ENCODE data around the gene STIM2.

DNA sequence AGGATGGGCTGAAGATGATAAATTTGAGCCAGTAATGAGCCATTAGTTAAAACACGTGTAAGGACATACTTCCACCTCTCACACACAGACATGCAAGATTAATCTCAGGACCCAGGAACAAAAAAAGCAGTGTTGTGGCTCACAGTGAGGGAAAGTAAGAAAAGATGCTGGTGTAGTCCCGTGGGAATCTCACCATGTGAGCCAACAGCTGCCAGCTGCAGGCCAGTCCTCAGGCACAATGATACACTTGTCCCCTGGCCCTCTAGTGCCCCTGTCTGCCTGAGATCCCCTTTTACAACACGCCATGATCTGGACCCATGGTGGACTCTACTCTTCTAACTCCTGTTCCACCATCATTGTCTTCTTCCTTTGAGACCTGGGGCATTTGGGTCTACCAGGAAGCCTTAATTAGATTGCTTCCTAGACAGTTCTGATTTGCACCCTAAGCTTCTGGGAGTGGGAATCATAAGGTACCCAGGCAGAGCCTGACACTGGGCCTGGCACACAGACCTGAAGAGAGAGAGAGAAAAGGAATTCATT, 194.7 kb downstream of the STIM2 start:
- TF ChIP-seq, protein P1, sequence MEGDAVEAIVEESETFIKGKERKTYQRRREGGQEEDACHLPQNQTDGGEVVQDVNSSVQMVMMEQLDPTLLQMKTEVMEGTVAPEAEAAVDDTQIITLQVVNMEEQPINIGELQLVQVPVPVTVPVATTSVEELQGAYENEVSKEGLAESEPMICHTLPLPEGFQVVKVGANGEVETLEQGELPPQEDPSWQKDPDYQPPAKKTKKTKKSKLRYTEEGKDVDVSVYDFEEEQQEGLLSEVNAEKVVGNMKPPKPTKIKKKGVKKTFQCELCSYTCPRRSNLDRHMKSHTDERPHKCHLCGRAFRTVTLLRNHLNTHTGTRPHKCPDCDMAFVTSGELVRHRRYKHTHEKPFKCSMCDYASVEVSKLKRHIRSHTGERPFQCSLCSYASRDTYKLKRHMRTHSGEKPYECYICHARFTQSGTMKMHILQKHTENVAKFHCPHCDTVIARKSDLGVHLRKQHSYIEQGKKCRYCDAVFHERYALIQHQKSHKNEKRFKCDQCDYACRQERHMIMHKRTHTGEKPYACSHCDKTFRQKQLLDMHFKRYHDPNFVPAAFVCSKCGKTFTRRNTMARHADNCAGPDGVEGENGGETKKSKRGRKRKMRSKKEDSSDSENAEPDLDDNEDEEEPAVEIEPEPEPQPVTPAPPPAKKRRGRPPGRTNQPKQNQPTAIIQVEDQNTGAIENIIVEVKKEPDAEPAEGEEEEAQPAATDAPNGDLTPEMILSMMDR (conservative IDR thresholded peaks at IDR 0.05; ENCODE audit: low read length), result no peak
- no peak for TF ChIP-seq EZH2phosphoT487 (IDR thresholded peaks at IDR 0.05; ENCODE audit: borderline replicate concordance)
